ENCODE measurements around the gene TOMM20. TPM values are rescaled to one million over a fixed set of nuclear protein-coding genes. Genes with fewer than 3 reads are reported as not detected.

TOMM20 gene
- total RNA-seq, 4 donors from 2014 or later = 117 to 204 (median 157) TPM

GRCh38 chr1:235131961-235132360, 3.3 kb upstream of the TOMM20 start:
- intact Hi-C loops (cut with DNase I) = no loop called here
- Histone ChIP-seq H3K27me3 (no peaks in the 10 kb centered on the region), H3K36me3 (peaks cover 28 to 31% of the 10 kb centered on the region in 2 donors), H3K27ac (no peak overlapping the region), H3K4me1 (peaks cover 3 to 7% of the 10 kb centered on the region in 2 donors), H3K9me3 (no peaks in the 10 kb centered on the region), H3K4me3 (replicated peaks in 1 of 3) (no peak overlapping the region)
- no peak for TF ChIP-seq CTCF (IDR thresholded peaks at IDR 0.05)
- no peak for TF ChIP-seq POLR2A (IDR thresholded peaks at IDR 0.05)
- WGBS, 2 donors = 77 to 78% methylated on average over 6 of the region's 6 CpGs
- DNase-seq = no peak

DNA sequence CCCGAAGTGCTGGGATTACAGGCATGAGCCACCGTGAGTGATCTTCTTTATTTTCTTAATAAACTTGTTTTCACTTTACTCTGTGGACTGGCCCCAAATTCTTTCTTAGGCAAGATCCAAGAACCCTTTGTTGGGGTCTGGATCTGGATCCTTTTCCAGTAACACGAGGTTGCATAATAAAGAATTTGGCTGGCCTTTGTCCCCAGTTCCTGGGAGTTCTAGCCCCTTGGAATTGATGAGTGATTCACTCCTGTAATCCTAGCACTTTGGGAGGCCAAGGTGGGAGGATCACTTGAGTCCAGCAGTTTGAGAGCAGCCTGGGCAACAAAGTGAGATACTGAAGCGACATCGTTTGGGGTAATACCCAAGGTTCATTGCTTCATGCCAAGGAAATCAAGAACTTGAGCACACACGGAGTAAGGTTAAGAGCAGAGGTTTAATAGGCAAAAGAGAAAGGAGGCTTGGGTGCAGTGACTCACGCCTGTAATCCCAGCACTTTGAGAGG, 2.2 kb upstream of the TOMM20 start:
- peaks cover 9 to 10% of the 10 kb centered on the region in 2 donors for H3K4me1 ChIP-seq
- intact Hi-C loops (cut with DNase I) = no loop called here
- no peak for TF ChIP-seq POLR2A (IDR thresholded peaks at IDR 0.05)
- TF ChIP-seq CTCF (IDR thresholded peaks at IDR 0.05) = no peak
- WGBS, 2 donors = 89 to 91% methylated on average over 7 of the region's 7 CpGs
- no peaks in the 10 kb centered on the region for H3K27me3 ChIP-seq
- no peaks in the 10 kb centered on the region for H3K9me3 ChIP-seq
- H3K4me3 ChIP-seq (replicated peaks in 1 of 3) = no peak overlapping the region
- no peak for DNase-seq
- H3K27ac ChIP-seq = no peak overlapping the region
- peaks cover 17 to 21% of the 10 kb centered on the region in 2 donors for H3K36me3 ChIP-seq

DNA sequence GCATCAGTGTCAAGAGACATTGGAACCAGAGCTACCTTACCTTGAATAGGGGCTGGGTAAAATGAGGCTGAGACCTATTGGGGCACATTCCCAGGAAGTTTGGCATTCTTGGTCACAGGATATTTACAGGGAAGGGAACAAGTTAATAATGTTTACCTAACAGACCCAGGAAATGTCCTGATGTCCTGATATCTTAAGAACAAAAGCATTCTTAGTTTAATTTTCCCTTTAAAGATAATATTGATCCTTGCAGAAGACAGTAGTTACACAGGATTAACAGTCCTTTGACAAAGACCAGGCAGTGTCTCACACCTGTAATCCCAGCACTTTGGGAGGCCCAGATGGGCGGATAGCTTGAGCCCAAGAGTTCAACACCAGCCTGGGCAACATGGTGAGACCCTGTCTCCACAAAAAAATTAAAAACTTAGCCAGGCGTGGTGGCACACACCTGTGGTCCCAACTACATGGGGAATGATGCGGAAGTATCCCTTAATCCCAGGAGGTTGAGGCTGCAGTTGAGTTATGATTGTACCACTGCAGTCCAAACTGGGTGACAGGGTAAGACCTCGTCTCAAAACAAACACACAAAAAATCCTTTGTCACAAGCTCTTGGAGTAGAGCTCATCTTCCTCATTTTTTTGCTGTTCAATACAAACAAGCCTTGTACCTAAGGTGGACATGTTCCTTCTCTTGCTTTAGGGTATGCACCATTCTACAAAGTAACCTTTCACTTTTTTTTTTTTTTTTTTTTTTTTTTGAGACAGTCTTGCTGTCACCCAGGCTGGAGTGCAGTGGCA, 1.3 kb upstream of the TOMM20 start:
- TF ChIP-seq POLR2A (IDR thresholded peaks at IDR 0.05) (no peak), CTCF (IDR thresholded peaks at IDR 0.05) (no peak)
- intact Hi-C loops (cut with DNase I) = no loop called here
- Histone ChIP-seq H3K9me3 (no peaks in the 10 kb centered on the region), H3K4me1 (peaks cover 9 to 10% of the 10 kb centered on the region in 2 donors), H3K4me3 (replicated peaks in 1 of 3) (no peak overlapping the region), H3K36me3 (peaks cover 11 to 14% of the 10 kb centered on the region in 2 donors), H3K27ac (no peak overlapping the region), H3K27me3 (no peaks in the 10 kb centered on the region)
- WGBS, 2 donors = 86 to 93% methylated on average over 4 of the region's 4 CpGs
- DNase-seq = no peak

DNA sequence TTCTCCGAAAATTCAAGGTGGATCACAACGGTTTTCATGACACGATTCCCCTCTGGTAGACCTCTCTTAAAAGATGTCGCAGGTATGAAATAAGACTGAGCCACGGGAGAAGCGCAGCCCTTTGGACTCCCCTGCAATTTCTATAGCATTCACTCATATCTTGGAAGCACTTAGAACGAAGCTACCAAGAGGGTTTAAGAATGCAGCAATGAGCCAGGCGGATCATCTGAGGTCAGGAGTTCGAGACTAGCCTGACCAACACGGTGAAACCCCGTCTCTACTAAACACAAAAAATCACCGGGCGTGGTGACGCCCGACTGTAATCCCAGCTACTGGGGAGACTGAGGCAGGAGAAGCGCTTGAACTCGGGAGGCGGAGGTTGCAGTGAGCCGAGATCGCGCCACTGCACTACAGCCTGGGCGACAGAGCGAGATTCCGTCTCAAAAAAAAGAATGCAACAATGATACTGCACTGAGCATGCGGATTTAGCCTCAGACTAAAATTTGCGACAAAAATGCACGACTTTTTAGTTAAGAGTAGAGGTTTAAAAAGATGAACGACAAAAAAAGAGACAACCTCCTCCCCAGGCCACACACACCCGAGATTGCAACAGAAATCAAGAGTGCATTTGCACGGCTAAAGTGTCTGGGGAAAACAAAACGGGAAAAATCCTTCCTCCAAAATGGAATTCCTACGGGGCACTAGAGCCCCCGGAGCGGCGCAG, 743 bp downstream of the TOMM20 start:
- Histone ChIP-seq H3K4me3 (replicated peaks in 1 of 3) (peak overlapping the region; percentile 57 to 92 (median 89)), H3K27me3 (no peaks in the 10 kb centered on the region), H3K4me1 (peaks cover 9 to 10% of the 10 kb centered on the region in 2 donors), H3K9me3 (no peaks in the 10 kb centered on the region), H3K36me3 (peaks cover 0 to 4% of the 10 kb centered on the region in 2 donors), H3K27ac (peak overlapping the region; percentile 69 to 93 (median 77))
- no peak for DNase-seq
- intact Hi-C loops (cut with DNase I) = no loop called here
- TF ChIP-seq CTCF (IDR thresholded peaks at IDR 0.05) (no peak), POLR2A (IDR thresholded peaks at IDR 0.05) (no peak)
- WGBS, 2 donors = 2 to 3% methylated on average over 35 of the region's 35 CpGs

Measured in thyroid gland (tissue), 4 donors.